Glomerular endothelial cell (primary cell): ENCODE measurements around the gene GSN. TPM values are rescaled to one million over a fixed set of nuclear protein-coding genes. Genes with fewer than 3 reads are reported as not detected.

Source experiments
- DNase-seq: peaks from one replicate; pipeline ENCODE4 v3.0.0-alpha.2; 2011; ENCODE audit warnings: low read depth, low spot score; ENCODE audit errors: extremely low read depth
- total RNA-seq: library from RNA; depleted of rRNA; stranded (reverse); fragments of >200 nt; gene quantifications from 2 replicates; pipeline ENCODE4 v1.2.3, GENCODE V29; 2015

GSN gene
- total RNA-seq, 1 donor from 2014 or later: 243 TPM

- DNase-seq: no peak
Measured at GRCh38 chr9:121242959-121243346, 25.0 kb upstream of the GSN start.

- no peak for DNase-seq
Measured at GRCh38 chr9:121246821-121247561, 21.0 kb upstream of the GSN start.

- DNase-seq: no peak
Measured at GRCh38 chr9:121249563-121249962, 18.4 kb upstream of the GSN start.

GRCh38 chr9:121252104-121252851 lies 15.7 kb upstream of the GSN start:
- DNase-seq: no peak

GRCh38 chr9:121253162-121253561 lies 14.8 kb upstream of the GSN start:
- no peak for DNase-seq

- DNase-seq: no peak
Measured at GRCh38 chr9:121253821-121254501, 14.0 kb upstream of the GSN start.

GRCh38 chr9:121259498-121259897 lies 8.5 kb upstream of the GSN start:
- DNase-seq: no peak

- no peak for DNase-seq
Measured at GRCh38 chr9:121259935-121260334, 8.0 kb upstream of the GSN start.

- DNase-seq: no peak
Measured at GRCh38 chr9:121260457-121261106, 7.4 kb upstream of the GSN start.

- no peak for DNase-seq
Measured at GRCh38 chr9:121261107-121261460, 6.9 kb upstream of the GSN start.

- no peak for DNase-seq
Measured at GRCh38 chr9:121261755-121262154, 6.2 kb upstream of the GSN start.

- no peak for DNase-seq
Measured at GRCh38 chr9:121262423-121262822, 5.5 kb upstream of the GSN start.

- DNase-seq: no peak
Measured at GRCh38 chr9:121262953-121263352, 5.0 kb upstream of the GSN start.

GRCh38 chr9:121266356-121266755 lies 1.6 kb upstream of the GSN start:
- DNase-seq: no peak

GRCh38 chr9:121266906-121267650 lies 884 bp upstream of the GSN start:
- DNase-seq: no peak

- DNase-seq: no peak
Measured at GRCh38 chr9:121268598-121268850, 562 bp downstream of the GSN start.

GRCh38 chr9:121268851-121269641 lies 1.1 kb downstream of the GSN start:
- no peak for DNase-seq

- no peak for DNase-seq
Measured at GRCh38 chr9:121269642-121270254, 1.8 kb downstream of the GSN start.
